Transverse colon (tissue), 4 donors: ENCODE measurements around the gene NAP1L4.

ENCODE experiments used
- POLR2A ChIP-seq: fragments of 450-650 bp; IDR thresholded peaks from one replicate; pipeline ENCODE4 v1.6.1; 2016; ENCODE audit warnings: antibody characterized with exemption, mild to moderate bottlenecking, moderate library complexity
- POLR2AphosphoS5 ChIP-seq, 3 donors: sonication (generic); formaldehyde crosslinking; IDR thresholded peaks; one replicate each; pipeline ENCODE4 v1.6.1; 2016; ENCODE audit warnings: antibody characterized with exemption in 3 of 3
- TF ChIP-seq, protein P1 (sequence below), 5 experiments: fragments of 200-600 bp in 3 of 5; fragments of 450-650 bp in 2 of 5; sonication (generic) in 3 of 5; IDR thresholded peaks; 1 replicate in 2 of 5; 2 replicates in 3 of 5; pipeline ENCODE4 v1.5.1; 2016 to 2017; ENCODE audit warnings: antibody characterized with exemption in 5 of 5, inconsistent platforms in 3 of 5, mild to moderate bottlenecking in 2 of 5, moderate library complexity in 1 of 5

- TF ChIP-seq, protein P1, sequence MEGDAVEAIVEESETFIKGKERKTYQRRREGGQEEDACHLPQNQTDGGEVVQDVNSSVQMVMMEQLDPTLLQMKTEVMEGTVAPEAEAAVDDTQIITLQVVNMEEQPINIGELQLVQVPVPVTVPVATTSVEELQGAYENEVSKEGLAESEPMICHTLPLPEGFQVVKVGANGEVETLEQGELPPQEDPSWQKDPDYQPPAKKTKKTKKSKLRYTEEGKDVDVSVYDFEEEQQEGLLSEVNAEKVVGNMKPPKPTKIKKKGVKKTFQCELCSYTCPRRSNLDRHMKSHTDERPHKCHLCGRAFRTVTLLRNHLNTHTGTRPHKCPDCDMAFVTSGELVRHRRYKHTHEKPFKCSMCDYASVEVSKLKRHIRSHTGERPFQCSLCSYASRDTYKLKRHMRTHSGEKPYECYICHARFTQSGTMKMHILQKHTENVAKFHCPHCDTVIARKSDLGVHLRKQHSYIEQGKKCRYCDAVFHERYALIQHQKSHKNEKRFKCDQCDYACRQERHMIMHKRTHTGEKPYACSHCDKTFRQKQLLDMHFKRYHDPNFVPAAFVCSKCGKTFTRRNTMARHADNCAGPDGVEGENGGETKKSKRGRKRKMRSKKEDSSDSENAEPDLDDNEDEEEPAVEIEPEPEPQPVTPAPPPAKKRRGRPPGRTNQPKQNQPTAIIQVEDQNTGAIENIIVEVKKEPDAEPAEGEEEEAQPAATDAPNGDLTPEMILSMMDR (IDR thresholded peaks at IDR 0.05) = no peak
- TF ChIP-seq POLR2A (peak; percentile 6), POLR2AphosphoS5 (IDR thresholded peaks at IDR 0.05) (peak in 2 of 3 donors; percentile 5 to 7)
Observed at GRCh38 chr11:2929950-2930703, 62.0 kb downstream of the NAP1L4 start.
